T-helper 2 cell treated with Interferon-gamma antibody and Interleukin-4, amounts not matched to agents 100 ng/mL and 5 ng/mL, for 36 hours (primary cell): ENCODE data around the gene DYRK4. TPM values are rescaled to one million over a fixed set of nuclear protein-coding genes. Genes with fewer than 3 reads are reported as not detected.

Experiments
- intact Hi-C: fragments of 100-400 bp; cut with micrococcal nuclease; formaldehyde crosslinking; loops from one replicate; pipeline ENCODE4 v1.15.1; 2023
- total RNA-seq: library from RNA; stranded (reverse); gene quantifications from 2 replicates; pipeline ENCODE4 v1.2.3, GENCODE V29; 2022

DYRK4 gene
- total RNA-seq, 1 donor from 2014 or later: 27.6 TPM

GRCh38 chr12:4558171-4558570, 3.8 kb upstream of the DYRK4 start:
- intact Hi-C loops: no loop called here

- intact Hi-C loops: no loop called here
These were observed 1.3 kb downstream of the DYRK4 start for GRCh38 chr12:4563336-4563735.

- intact Hi-C loops: no loop called here
These were observed 2.8 kb downstream of the DYRK4 start for GRCh38 chr12:4564818-4565217.

- intact Hi-C loops: no loop called here
These were observed 4.5 kb downstream of the DYRK4 start for GRCh38 chr12:4566474-4566873.

- intact Hi-C loops: no loop called here
These were observed 5.3 kb downstream of the DYRK4 start for GRCh38 chr12:4567073-4567881.

GRCh38 chr12:4569261-4569660, 7.3 kb downstream of the DYRK4 start:
- intact Hi-C loops: no loop called here

GRCh38 chr12:4572680-4573079, 10.7 kb downstream of the DYRK4 start:
- intact Hi-C loops: no loop called here

GRCh38 chr12:4579305-4580102, 17.5 kb downstream of the DYRK4 start:
- intact Hi-C loops: loop anchor here (5.0 kb wide), 1 partner anchor 178 kb away; no protein-coding TSS in a partner anchor

- intact Hi-C loops: no loop called here
These were observed 18.3 kb downstream of the DYRK4 start for GRCh38 chr12:4580281-4580688.

- intact Hi-C loops: no loop called here
These were observed 22.3 kb downstream of the DYRK4 start for GRCh38 chr12:4584281-4584680.

GRCh38 chr12:4584896-4585295, 22.9 kb downstream of the DYRK4 start:
- intact Hi-C loops: no loop called here

- intact Hi-C loops: no loop called here
These were observed 24.5 kb downstream of the DYRK4 start for GRCh38 chr12:4586500-4586899.

GRCh38 chr12:4587108-4587507, 25.1 kb downstream of the DYRK4 start:
- intact Hi-C loops: no loop called here

GRCh38 chr12:4588916-4589315, 26.9 kb downstream of the DYRK4 start:
- intact Hi-C loops: no loop called here

GRCh38 chr12:4589941-4590340, 27.9 kb downstream of the DYRK4 start:
- intact Hi-C loops: no loop called here

- intact Hi-C loops: no loop called here
These were observed 29.2 kb downstream of the DYRK4 start for GRCh38 chr12:4591180-4591687.

- intact Hi-C loops: no loop called here
These were observed 33.9 kb downstream of the DYRK4 start for GRCh38 chr12:4595881-4596280.

GRCh38 chr12:4603421-4603820, 41.4 kb downstream of the DYRK4 start:
- intact Hi-C loops: no loop called here

- intact Hi-C loops: loop anchor here (1.0 kb wide), 3 partner anchors 45 to 283 kb away; partner anchors contain the start of genes AKAP3, NDUFA9 and TIGAR
These were observed 41.9 kb downstream of the DYRK4 start for GRCh38 chr12:4603946-4604345.

- intact Hi-C loops: loop anchor here (1.0 kb wide), 3 partner anchors 45 to 283 kb away; partner anchors contain the start of genes AKAP3, NDUFA9 and TIGAR
These were observed 42.7 kb downstream of the DYRK4 start for GRCh38 chr12:4604684-4605193.

- intact Hi-C loops: no loop called here
These were observed 45.0 kb downstream of the DYRK4 start for GRCh38 chr12:4607056-4607455.

- intact Hi-C loops: no loop called here
These were observed 47.1 kb downstream of the DYRK4 start for GRCh38 chr12:4609071-4609470.
